KMS-11 (cell line): ENCODE results near the gene BAZ1A.

Source experiments
- H2AFZ ChIP-seq: fragments of 200-600 bp; sonication (generic); 2 replicates; pipeline ENCODE4 v1.6.1; 2016; ENCODE audit warnings: antibody characterized with exemption, mixed run types, low read depth
- H3K27ac ChIP-seq: fragments of 200-600 bp; sonication (generic); 2 replicates; pipeline ENCODE4 v1.6.1; 2016; ENCODE audit warnings: mild to moderate bottlenecking, mixed run types
- H3K27me3 ChIP-seq: fragments of 200-600 bp; sonication (generic); 2 replicates; pipeline ENCODE4 v1.6.1; 2017; ENCODE audit warnings: mild to moderate bottlenecking, low read depth, mixed run types, moderate library complexity; ENCODE audit not compliant: insufficient read depth
- H3K36me3 ChIP-seq: fragments of 200-600 bp; sonication (generic); 2 replicates; pipeline ENCODE4 v1.6.1; 2017; ENCODE audit warnings: mild to moderate bottlenecking, mixed run types; ENCODE audit not compliant: insufficient read depth
- H3K4me1 ChIP-seq: fragments of 200-600 bp; sonication (generic); 2 replicates; pipeline ENCODE4 v1.6.1; 2016; ENCODE audit warnings: mild to moderate bottlenecking, low read depth, mixed run types; ENCODE audit not compliant: poor library complexity, severe bottlenecking
- H3K4me2 ChIP-seq: fragments of 200-600 bp; sonication (generic); 2 replicates; pipeline ENCODE4 v1.7.0; 2016; ENCODE audit warnings: mild to moderate bottlenecking, mixed run types
- H3K4me3 ChIP-seq: fragments of 200-600 bp; sonication (generic); IDR thresholded peaks from 2 replicates; pipeline ENCODE4 v1.6.1; 2017; ENCODE audit warnings: low read depth, low read length, mixed read lengths; ENCODE audit not compliant: insufficient read depth
- H3K79me2 ChIP-seq: fragments of 200-600 bp; sonication (generic); 2 replicates; pipeline ENCODE4 v1.6.1; 2016; ENCODE audit warnings: low read depth, mixed run types; ENCODE audit not compliant: insufficient read depth
- H3K9ac ChIP-seq: fragments of 200-600 bp; sonication (generic); 2 replicates; pipeline ENCODE4 v1.6.1; 2016; ENCODE audit warnings: mild to moderate bottlenecking, mixed run types
- H4K20me1 ChIP-seq: fragments of 200-600 bp; sonication (generic); 2 replicates; pipeline ENCODE4 v1.6.1; 2016; ENCODE audit warnings: mild to moderate bottlenecking, mixed run types; ENCODE audit not compliant: insufficient read depth
- CTCF ChIP-seq: fragments of 200-600 bp; sonication (generic); conservative IDR thresholded peaks from 2 replicates; pipeline ENCODE4 v1.6.1; 2017; ENCODE audit warnings: low read depth, mild to moderate bottlenecking, antibody characterized with exemption, low read length, moderate library complexity, mixed read lengths

The BAZ1A gene

GRCh38 chr14:34713122-34713680 lies 162.0 kb downstream of the BAZ1A start:
- H3K4me3 ChIP-seq: no peak overlapping the region
- no peaks in the 10 kb centered on the region for H3K36me3 ChIP-seq
- H4K20me1 ChIP-seq: no peaks in the 10 kb centered on the region
- H3K27ac ChIP-seq: peak overlapping the region; percentile 62
- H3K9ac ChIP-seq: peak overlapping the region; percentile 77; the same call in 1 of the 2 replicates
- no peak overlapping the region; the same call in 1 of the 2 replicates for H2AFZ ChIP-seq
- H3K4me1 ChIP-seq: peaks cover 50% of the 10 kb centered on the region
- H3K27me3 ChIP-seq: no peaks in the 10 kb centered on the region
- peaks cover 15% of the 10 kb centered on the region; the same call in 1 of the 2 replicates for H3K79me2 ChIP-seq
- peak overlapping the region; percentile 98 for H3K4me2 ChIP-seq
- no peak for TF ChIP-seq CTCF

- Histone ChIP-seq H3K4me2 (peak overlapping the region; percentile 98), H3K9ac (no peak overlapping the region), H3K36me3 (no peaks in the 10 kb centered on the region), H3K79me2 (peaks cover 15% of the 10 kb centered on the region; the same call in 1 of the 2 replicates), H3K4me1 (peaks cover 50% of the 10 kb centered on the region), H4K20me1 (no peaks in the 10 kb centered on the region), H2AFZ (no peak overlapping the region), H3K27me3 (no peaks in the 10 kb centered on the region), H3K4me3 (no peak overlapping the region), H3K27ac (no peak overlapping the region)
- TF ChIP-seq CTCF: no peak
These were observed 163.1 kb downstream of the BAZ1A start for GRCh38 chr14:34711796-34712712.

- no peak overlapping the region for H3K9ac ChIP-seq
- H3K4me2 ChIP-seq: peak overlapping the region; percentile 81
- H3K27ac ChIP-seq: no peak overlapping the region
- no peak for TF ChIP-seq CTCF
- no peaks in the 10 kb centered on the region for H3K27me3 ChIP-seq
- H3K36me3 ChIP-seq: no peaks in the 10 kb centered on the region
- peaks cover 50% of the 10 kb centered on the region for H3K4me1 ChIP-seq
- no peak overlapping the region for H3K4me3 ChIP-seq
- H2AFZ ChIP-seq: no peak overlapping the region
- H4K20me1 ChIP-seq: no peaks in the 10 kb centered on the region
- H3K79me2 ChIP-seq: peaks cover 15% of the 10 kb centered on the region; the same call in 1 of the 2 replicates
These were observed 164.0 kb downstream of the BAZ1A start for GRCh38 chr14:34711169-34711568.

GRCh38 chr14:34710744-34711143 lies 164.4 kb downstream of the BAZ1A start:
- no peaks in the 10 kb centered on the region for H3K27me3 ChIP-seq
- no peak overlapping the region for H3K4me3 ChIP-seq
- no peak overlapping the region for H3K9ac ChIP-seq
- no peaks in the 10 kb centered on the region for H4K20me1 ChIP-seq
- peak overlapping the region; percentile 81 for H3K4me2 ChIP-seq
- H3K36me3 ChIP-seq: no peaks in the 10 kb centered on the region
- H3K79me2 ChIP-seq: peaks cover 15% of the 10 kb centered on the region; the same call in 1 of the 2 replicates
- peaks cover 47% of the 10 kb centered on the region for H3K4me1 ChIP-seq
- no peak overlapping the region; the same call in 1 of the 2 replicates for H3K27ac ChIP-seq
- H2AFZ ChIP-seq: no peak overlapping the region
- TF ChIP-seq CTCF: no peak
